SK-N-SH (cell line): ENCODE results near the gene EHD3. TPM values are rescaled to one million over a fixed set of nuclear protein-coding genes. Genes with fewer than 3 reads are reported as not detected.

ENCODE experiments used
- CTCF ChIA-PET: fragments of 300-600, 350-600 bp; formaldehyde crosslinking; extraction: SDS; loops from one replicate; lab custom pipeline; 2021; lab: Yijun Ruan, JAX
- POLR2A ChIA-PET: fragments of 350-600 bp; sonication (Branson Sonifier 250); formaldehyde crosslinking; extraction: SDS; loops from one replicate; lab custom pipeline; 2020; ENCODE audit warnings: antibody characterized with exemption, inconsistent platforms; lab: Yijun Ruan, JAX
- DNase-seq: peaks from one replicate; pipeline ENCODE4 v3.0.0; 2012
- H2AFZ ChIP-seq: fragments of 200-600 bp; sonication (generic); 2 replicates; pipeline ENCODE4 v1.8.1; 2016; ENCODE audit warnings: antibody characterized with exemption, mild to moderate bottlenecking, low read depth
- H3F3A ChIP-seq: fragments of 200-600 bp; sonication (generic); replicated peaks from 2 replicates; pipeline ENCODE3; 2016; ENCODE audit warnings: antibody characterized with exemption, mild to moderate bottlenecking; ENCODE audit not compliant: insufficient read depth
- H3K27ac ChIP-seq, 2 experiments: fragments of 200-500 bp in 1 of 2; fragments of 200-600 bp in 1 of 2; sonication (Bioruptor generic) in 1 of 2; sonication (generic), shearing (Covaris generic) in 1 of 2; 2 replicates each; pipeline versions ENCODE4 v1.5.1 to v1.6.1; 2014 to 2016; ENCODE audit warnings: low read depth in 2 of 2, inconsistent platforms in 1 of 2, low read length in 1 of 2, mild to moderate bottlenecking in 1 of 2, mixed read lengths in 1 of 2
- H3K27me3 ChIP-seq: fragments of 200-600 bp; sonication (generic), shearing (Covaris generic); 2 replicates; pipeline ENCODE4 v1.6.1; 2016; ENCODE audit warnings: mixed run types; ENCODE audit not compliant: insufficient read depth
- H3K36me3 ChIP-seq, 2 experiments: fragments of 200-500 bp in 1 of 2; fragments of 200-600 bp in 1 of 2; sonication (Bioruptor generic) in 1 of 2; sonication (generic) in 1 of 2; replicated peaks in 1 of 2; 2 replicates each; pipeline versions ENCODE3 to v1.5.1; 2014 to 2016; ENCODE audit warnings: low read length in 1 of 2, mild to moderate bottlenecking in 1 of 2; ENCODE audit not compliant: insufficient read depth in 2 of 2, control insufficient read depth in 1 of 2
- H3K4me1 ChIP-seq, 2 experiments: fragments of 200-500 bp in 1 of 2; fragments of 200-600 bp in 1 of 2; sonication (Bioruptor generic) in 1 of 2; sonication (generic), shearing (Covaris generic) in 1 of 2; 2 replicates each; pipeline versions ENCODE4 v1.5.1 to v1.6.1; 2014 to 2016; ENCODE audit warnings: low read depth in 1 of 2, low read length in 1 of 2, mixed run types in 1 of 2; ENCODE audit not compliant: insufficient read depth in 2 of 2, control insufficient read depth in 1 of 2
- H3K4me2 ChIP-seq: fragments of 200-600 bp; sonication (generic), shearing (Covaris generic); 2 replicates; pipeline ENCODE4 v1.6.1; 2017; ENCODE audit warnings: mixed run types
- H3K4me3 ChIP-seq, 2 experiments: fragments of 200-500 bp in 1 of 2; fragments of 200-600 bp in 1 of 2; sonication (Bioruptor generic) in 1 of 2; sonication (generic), shearing (Covaris generic) in 1 of 2; 2 replicates each; pipeline versions ENCODE4 v1.5.1 to v1.8.1; 2014 to 2016; ENCODE audit warnings: low read depth in 2 of 2, inconsistent platforms in 1 of 2, low read length in 1 of 2, mild to moderate bottlenecking in 1 of 2, mixed read lengths in 1 of 2, moderate library complexity in 1 of 2
- H3K79me2 ChIP-seq: fragments of 200-600 bp; sonication (generic); 2 replicates; pipeline ENCODE4 v1.8.1; 2017; ENCODE audit warnings: mild to moderate bottlenecking; ENCODE audit not compliant: insufficient read depth
- H3K9ac ChIP-seq: fragments of 200-600 bp; sonication (generic); 2 replicates; pipeline ENCODE4 v1.6.1; 2017; ENCODE audit warnings: mixed run types
- H3K9me2 ChIP-seq: fragments of 200-600 bp; sonication (generic); 2 replicates; pipeline ENCODE4 v1.6.1; 2017; ENCODE audit warnings: mixed run types
- H3K9me3 ChIP-seq: fragments of 200-600 bp; sonication (generic); 2 replicates; pipeline ENCODE4 v1.6.1; 2017; ENCODE audit warnings: mixed run types, mild to moderate bottlenecking, moderate library complexity
- H4K20me1 ChIP-seq: fragments of 200-600 bp; sonication (generic); 2 replicates; pipeline ENCODE4 v1.6.1; 2017; ENCODE audit warnings: mild to moderate bottlenecking, mixed run types; ENCODE audit not compliant: insufficient read depth
- CHD2 ChIP-seq: fragments of 150-350 bp; IDR thresholded peaks from 2 replicates; pipeline ENCODE4 v1.6.1; 2018; ENCODE audit warnings: low read length; ENCODE audit not compliant: partially characterized antibody
- ELF1 ChIP-seq: IDR thresholded peaks from 2 replicates; pipeline ENCODE4 v1.4.0; 2012
- FOSL2 ChIP-seq: IDR thresholded peaks from 2 replicates; pipeline ENCODE4 v1.4.0; 2012; ENCODE audit warnings: low read depth, mild to moderate bottlenecking, moderate library complexity, borderline replicate concordance
- FOXM1 ChIP-seq: IDR thresholded peaks from 2 replicates; pipeline ENCODE4 v1.4.0; 2012; ENCODE audit warnings: low read depth, mild to moderate bottlenecking
- GATA2 ChIP-seq: sonication (generic); formaldehyde crosslinking; IDR thresholded peaks from 2 replicates; pipeline ENCODE4 v1.5.0; 2020; ENCODE audit warnings: mild to moderate bottlenecking, missing genetic modification reagents
- PBX3 ChIP-seq: IDR thresholded peaks from 2 replicates; pipeline ENCODE4; 2012
- POLR2AphosphoS5 ChIP-seq: IDR thresholded peaks from 2 replicates; pipeline ENCODE4 v1.6.1; 2012; ENCODE audit warnings: low read depth, low read length
- RCOR1 ChIP-seq: fragments of 150-350 bp; IDR thresholded peaks from 2 replicates; pipeline ENCODE4 v1.6.1; 2017; ENCODE audit warnings: antibody characterized with exemption, low read length
- TEAD4 ChIP-seq: IDR thresholded peaks from 2 replicates; pipeline ENCODE4 v1.4.0; 2012; ENCODE audit warnings: mild to moderate bottlenecking, borderline replicate concordance; ENCODE audit not compliant: insufficient read depth
- whole genome bisulfite sequencing: methylation state at CpG from one replicate; pipeline ENCODE4 v1.1.6; 2017; ENCODE audit warnings: low lambda C conversion rate; 5-methylcytosine and 5-hydroxymethylcytosine counted together
- polyA plus RNA-seq, 3 experiments: library from polyadenylated mRNA; depleted of rRNA; stranded (reverse); fragments of >200 nt; gene quantifications; 2 replicates each; pipeline ENCODE4 v1.2.3, GENCODE V29; 2012
- TF ChIP-seq, protein P1 (sequence below): fragments of 150-350 bp; IDR thresholded peaks from 2 replicates; pipeline ENCODE4 v1.6.1; 2016; ENCODE audit warnings: mild to moderate bottlenecking, low read depth, low read length
- TF ChIP-seq, protein P2 (sequence below): IDR thresholded peaks from 2 replicates; pipeline ENCODE4 v1.6.1; 2012; ENCODE audit warnings: mild to moderate bottlenecking, low read depth, low read length, moderate library complexity
- TF ChIP-seq, protein P3 (sequence below): IDR thresholded peaks from 2 replicates; pipeline ENCODE4 v1.4.0; 2012; ENCODE audit warnings: low read depth, borderline replicate concordance

Gene EHD3
- polyA plus RNA-seq, 1 of the 3 experiments (the other 2 are of a cell fraction) = 45.4 TPM

GRCh38 chr2:31260870-31261269 is 26.9 kb downstream of the EHD3 start:
- no peaks in the 10 kb centered on the region for H3F3A ChIP-seq
- no peak overlapping the region for H3K27ac ChIP-seq
- no peak overlapping the region for H3K9ac ChIP-seq
- H2AFZ ChIP-seq = no peak overlapping the region
- DNase-seq = no peak
- no peaks in the 10 kb centered on the region for H3K79me2 ChIP-seq
- CTCF ChIA-PET = interaction anchor here (0.8 to 2.6 kb wide), 4 partner anchors 14 to 122 kb away, joined by 3 to 7 read pairs (median 4); partner anchors contain the start of genes EHD3 and GALNT14
- peaks cover 0 to 4% of the 10 kb centered on the region in 2 experiments; a peak in 1 of 4 replicates for H3K4me1 ChIP-seq
- no peaks in the 10 kb centered on the region for H3K9me2 ChIP-seq
- POLR2A ChIA-PET = no interaction called here
- 100% methylated on average over 3 of the region's 4 CpGs for WGBS
- H3K27me3 ChIP-seq = no peaks in the 10 kb centered on the region
- H3K36me3 ChIP-seq = peaks cover 27 to 68% of the 10 kb centered on the region in 2 experiments
- H3K9me3 ChIP-seq = no peaks in the 10 kb centered on the region
- H3K4me3 ChIP-seq = no peak overlapping the region
- no peaks in the 10 kb centered on the region for H4K20me1 ChIP-seq
- TF ChIP-seq RCOR1 (no peak), GATA2 (no peak), POLR2AphosphoS5 (no peak), CHD2 (no peak), PBX3 (no peak), TEAD4 (no peak), ELF1 (no peak), FOXM1 (no peak), FOSL2 (no peak)
- TF ChIP-seq, protein P1, sequence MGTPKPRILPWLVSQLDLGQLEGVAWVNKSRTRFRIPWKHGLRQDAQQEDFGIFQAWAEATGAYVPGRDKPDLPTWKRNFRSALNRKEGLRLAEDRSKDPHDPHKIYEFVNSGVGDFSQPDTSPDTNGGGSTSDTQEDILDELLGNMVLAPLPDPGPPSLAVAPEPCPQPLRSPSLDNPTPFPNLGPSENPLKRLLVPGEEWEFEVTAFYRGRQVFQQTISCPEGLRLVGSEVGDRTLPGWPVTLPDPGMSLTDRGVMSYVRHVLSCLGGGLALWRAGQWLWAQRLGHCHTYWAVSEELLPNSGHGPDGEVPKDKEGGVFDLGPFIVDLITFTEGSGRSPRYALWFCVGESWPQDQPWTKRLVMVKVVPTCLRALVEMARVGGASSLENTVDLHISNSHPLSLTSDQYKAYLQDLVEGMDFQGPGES = no peak
- TF ChIP-seq, protein P2, sequence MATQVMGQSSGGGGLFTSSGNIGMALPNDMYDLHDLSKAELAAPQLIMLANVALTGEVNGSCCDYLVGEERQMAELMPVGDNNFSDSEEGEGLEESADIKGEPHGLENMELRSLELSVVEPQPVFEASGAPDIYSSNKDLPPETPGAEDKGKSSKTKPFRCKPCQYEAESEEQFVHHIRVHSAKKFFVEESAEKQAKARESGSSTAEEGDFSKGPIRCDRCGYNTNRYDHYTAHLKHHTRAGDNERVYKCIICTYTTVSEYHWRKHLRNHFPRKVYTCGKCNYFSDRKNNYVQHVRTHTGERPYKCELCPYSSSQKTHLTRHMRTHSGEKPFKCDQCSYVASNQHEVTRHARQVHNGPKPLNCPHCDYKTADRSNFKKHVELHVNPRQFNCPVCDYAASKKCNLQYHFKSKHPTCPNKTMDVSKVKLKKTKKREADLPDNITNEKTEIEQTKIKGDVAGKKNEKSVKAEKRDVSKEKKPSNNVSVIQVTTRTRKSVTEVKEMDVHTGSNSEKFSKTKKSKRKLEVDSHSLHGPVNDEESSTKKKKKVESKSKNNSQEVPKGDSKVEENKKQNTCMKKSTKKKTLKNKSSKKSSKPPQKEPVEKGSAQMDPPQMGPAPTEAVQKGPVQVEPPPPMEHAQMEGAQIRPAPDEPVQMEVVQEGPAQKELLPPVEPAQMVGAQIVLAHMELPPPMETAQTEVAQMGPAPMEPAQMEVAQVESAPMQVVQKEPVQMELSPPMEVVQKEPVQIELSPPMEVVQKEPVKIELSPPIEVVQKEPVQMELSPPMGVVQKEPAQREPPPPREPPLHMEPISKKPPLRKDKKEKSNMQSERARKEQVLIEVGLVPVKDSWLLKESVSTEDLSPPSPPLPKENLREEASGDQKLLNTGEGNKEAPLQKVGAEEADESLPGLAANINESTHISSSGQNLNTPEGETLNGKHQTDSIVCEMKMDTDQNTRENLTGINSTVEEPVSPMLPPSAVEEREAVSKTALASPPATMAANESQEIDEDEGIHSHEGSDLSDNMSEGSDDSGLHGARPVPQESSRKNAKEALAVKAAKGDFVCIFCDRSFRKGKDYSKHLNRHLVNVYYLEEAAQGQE = no peak
- TF ChIP-seq, protein P3, sequence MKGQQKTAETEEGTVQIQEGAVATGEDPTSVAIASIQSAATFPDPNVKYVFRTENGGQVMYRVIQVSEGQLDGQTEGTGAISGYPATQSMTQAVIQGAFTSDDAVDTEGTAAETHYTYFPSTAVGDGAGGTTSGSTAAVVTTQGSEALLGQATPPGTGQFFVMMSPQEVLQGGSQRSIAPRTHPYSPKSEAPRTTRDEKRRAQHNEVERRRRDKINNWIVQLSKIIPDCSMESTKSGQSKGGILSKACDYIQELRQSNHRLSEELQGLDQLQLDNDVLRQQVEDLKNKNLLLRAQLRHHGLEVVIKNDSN = no peak
- TF ChIP-seq, all 33 proteins: peak for 0
- H3K4me2 ChIP-seq = no peak overlapping the region
